Measurements from ENCODE around the gene OR2AG2. TPM values are rescaled to one million over a fixed set of nuclear protein-coding genes. Genes with fewer than 3 reads are reported as not detected.

The OR2AG2 gene
- total and polyA plus RNA-seq, 2 donors (not counting 1 experiment from before 2014, with no cell fraction given): 0.27 TPM; not detected in 1

DNA sequence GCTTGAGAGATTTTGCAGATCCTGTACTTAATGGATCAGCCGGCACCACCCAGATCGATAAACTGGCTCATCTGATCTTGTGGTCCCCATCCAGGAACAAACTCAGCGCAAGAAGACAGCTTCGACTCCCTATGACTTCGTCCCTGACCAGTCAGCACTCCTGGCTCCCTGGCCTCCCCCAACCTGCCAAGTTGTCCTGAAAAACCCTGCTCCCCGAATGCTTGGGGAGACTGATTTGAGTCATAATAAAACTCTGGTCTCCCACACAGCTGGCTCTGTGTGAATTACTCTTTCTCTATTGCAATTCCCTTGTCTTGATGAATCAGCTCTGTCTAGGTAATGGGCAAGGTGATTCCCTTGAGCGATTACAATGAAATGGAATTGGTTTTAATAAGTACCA, 29.5 kb downstream of the OR2AG2 start:
- ChIA-PET POLR2A (no interaction called here), CTCF (interaction anchor here (0.7 to 18.2 kb wide), 3 partner anchors 10 to 59 kb away, joined by 3 to 760 read pairs (median 3); partner anchors contain the start of gene MRPL17)
- Histone ChIP-seq H4K20me1 (ENCODE audit: control insufficient read depth, insufficient read depth, low read length, poor library complexity, severe bottlenecking) (peaks cover 36% of the 10 kb centered on the region), H3K4me2 (replicated peaks; ENCODE audit: low read depth, low read length, poor library complexity, severe bottlenecking) (peak overlapping the region; percentile 86), H3K36me3 (replicated peaks in 1 of 2; ENCODE audit: control extremely low read depth in 1 of 2, control insufficient read depth in 1 of 2, extremely low read depth in 1 of 2, insufficient read depth in 2 of 2, low read length in 1 of 2) (peaks cover 0 to 19% of the 10 kb centered on the region in 2 experiments), H3K9ac (ENCODE audit: low read length) (peak overlapping the region; percentile 23), H3K9me3 (ENCODE audit: control extremely low read depth in 1 of 3, control insufficient read depth in 2 of 3, insufficient read depth in 1 of 3, low read length in 2 of 3) (no peaks in the 10 kb centered on the region), H3K4me1 (ENCODE audit: control insufficient read depth in 2 of 2, insufficient read depth in 2 of 2, low read length in 2 of 2) (peaks cover 66 to 73% of the 10 kb centered on the region in 2 donors), H3K4me3 (ENCODE audit: control extremely low read depth in 1 of 5, extremely low read depth in 1 of 5, insufficient read depth in 1 of 5, low read depth in 2 of 5, low read length in 4 of 5) (peak overlapping the region in 2 of 5 experiments; percentile 2 to 47), H3K79me2 (ENCODE audit: control insufficient read depth, insufficient read depth, low read length) (peaks cover 93% of the 10 kb centered on the region), H3K27me3 (replicated peaks in 1 of 4; ENCODE audit: control extremely low read depth in 1 of 4, control insufficient read depth in 3 of 4, insufficient read depth in 4 of 4, low read length in 3 of 4) (no peaks in the 10 kb centered on the region), H2AFZ (ENCODE audit: insufficient read depth, low read depth, low read length, poor library complexity, severe bottlenecking) (no peak overlapping the region), H3K27ac (ENCODE audit: low read length in 2 of 2) (peak overlapping the region in 1 of 2 donors; percentile 95)
- DNase-seq: no peak
- peak overlapping the region; percentile 83 for H3K27ac Mint-ChIP-seq
- H3K27me3 Mint-ChIP-seq: no peaks in the 10 kb centered on the region
- WGBS (ENCODE audit: insufficient coverage): 98% methylated on average over 4 of the region's 7 CpGs
- intact Hi-C loops (cut with micrococcal nuclease): no loop called here
- H3K4me1 Mint-ChIP-seq: peaks cover 51% of the 10 kb centered on the region
- no peak for TF ChIP-seq EZH2 (IDR thresholded peaks at IDR 0.05; ENCODE audit: borderline replicate concordance, insufficient read depth, low read depth, low read length, poor library complexity, severe bottlenecking)
- TF ChIP-seq, protein P1, sequence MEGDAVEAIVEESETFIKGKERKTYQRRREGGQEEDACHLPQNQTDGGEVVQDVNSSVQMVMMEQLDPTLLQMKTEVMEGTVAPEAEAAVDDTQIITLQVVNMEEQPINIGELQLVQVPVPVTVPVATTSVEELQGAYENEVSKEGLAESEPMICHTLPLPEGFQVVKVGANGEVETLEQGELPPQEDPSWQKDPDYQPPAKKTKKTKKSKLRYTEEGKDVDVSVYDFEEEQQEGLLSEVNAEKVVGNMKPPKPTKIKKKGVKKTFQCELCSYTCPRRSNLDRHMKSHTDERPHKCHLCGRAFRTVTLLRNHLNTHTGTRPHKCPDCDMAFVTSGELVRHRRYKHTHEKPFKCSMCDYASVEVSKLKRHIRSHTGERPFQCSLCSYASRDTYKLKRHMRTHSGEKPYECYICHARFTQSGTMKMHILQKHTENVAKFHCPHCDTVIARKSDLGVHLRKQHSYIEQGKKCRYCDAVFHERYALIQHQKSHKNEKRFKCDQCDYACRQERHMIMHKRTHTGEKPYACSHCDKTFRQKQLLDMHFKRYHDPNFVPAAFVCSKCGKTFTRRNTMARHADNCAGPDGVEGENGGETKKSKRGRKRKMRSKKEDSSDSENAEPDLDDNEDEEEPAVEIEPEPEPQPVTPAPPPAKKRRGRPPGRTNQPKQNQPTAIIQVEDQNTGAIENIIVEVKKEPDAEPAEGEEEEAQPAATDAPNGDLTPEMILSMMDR (IDR thresholded peaks at IDR 0.05): no peak
- no peaks in the 10 kb centered on the region for H3K9me3 Mint-ChIP-seq (ENCODE audit: insufficient read depth)
- no peak overlapping the region for H3K4me3 Mint-ChIP-seq
- no peak for ATAC-seq (ENCODE audit: low read depth)

DNA sequence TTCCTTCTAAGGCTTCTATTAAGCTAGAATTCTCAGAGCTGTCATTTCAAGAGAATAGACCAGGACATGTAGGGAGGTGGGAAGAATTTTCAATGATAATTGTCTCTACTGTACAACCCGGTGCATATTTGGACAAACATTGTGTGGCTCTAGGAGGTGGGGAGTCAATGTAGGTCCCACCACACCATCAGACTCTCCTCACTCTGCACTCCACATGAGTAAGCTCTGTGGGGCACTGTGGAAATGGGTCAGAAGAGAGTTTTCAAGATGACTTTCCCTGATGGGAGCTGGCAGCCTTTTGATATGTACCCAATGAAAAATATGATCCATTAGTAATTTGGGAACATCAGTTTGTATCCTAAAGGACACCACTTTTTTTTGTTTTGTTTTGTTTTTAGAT, 33.2 kb downstream of the OR2AG2 start:
- Mint-ChIP-seq H3K4me3 (no peak overlapping the region), H3K9me3 (ENCODE audit: insufficient read depth) (no peaks in the 10 kb centered on the region), H3K4me1 (peaks cover 81% of the 10 kb centered on the region), H3K27ac (peak overlapping the region; percentile 39), H3K27me3 (no peaks in the 10 kb centered on the region)
- H3K4me3 ChIP-seq (ENCODE audit: control extremely low read depth in 1 of 5, extremely low read depth in 1 of 5, insufficient read depth in 1 of 5, low read depth in 2 of 5, low read length in 4 of 5): no peak overlapping the region
- no peak overlapping the region for H3K4me2 ChIP-seq (replicated peaks; ENCODE audit: low read depth, low read length, poor library complexity, severe bottlenecking)
- no peaks in the 10 kb centered on the region for H3K9me3 ChIP-seq (ENCODE audit: control extremely low read depth in 1 of 3, control insufficient read depth in 2 of 3, insufficient read depth in 1 of 3, low read length in 2 of 3)
- peaks cover 54 to 63% of the 10 kb centered on the region in 2 donors for H3K4me1 ChIP-seq (ENCODE audit: control insufficient read depth in 2 of 2, insufficient read depth in 2 of 2, low read length in 2 of 2)
- no peaks in the 10 kb centered on the region for H3K27me3 ChIP-seq (replicated peaks in 1 of 4; ENCODE audit: control extremely low read depth in 1 of 4, control insufficient read depth in 3 of 4, insufficient read depth in 4 of 4, low read length in 3 of 4)
- H3K36me3 ChIP-seq (replicated peaks in 1 of 2; ENCODE audit: control extremely low read depth in 1 of 2, control insufficient read depth in 1 of 2, extremely low read depth in 1 of 2, insufficient read depth in 2 of 2, low read length in 1 of 2): peaks cover 0 to 42% of the 10 kb centered on the region in 2 experiments
- POLR2A ChIA-PET: interaction anchor here (1.4 kb wide), 1 partner anchor 17 kb away, joined by 3 read pairs; no protein-coding TSS in a partner anchor
- peak overlapping the region in 1 of 2 donors; percentile 68 for H3K27ac ChIP-seq (ENCODE audit: low read length in 2 of 2)
- no CpG with 5 or more reads among the region's 1 CpG for WGBS (ENCODE audit: insufficient coverage)
- H3K79me2 ChIP-seq (ENCODE audit: control insufficient read depth, insufficient read depth, low read length): peaks cover 94% of the 10 kb centered on the region
- H3K9ac ChIP-seq (ENCODE audit: low read length): no peak overlapping the region
- DNase-seq: no peak
- TF ChIP-seq, protein P1 (IDR thresholded peaks at IDR 0.05): no peak
- TF ChIP-seq EZH2 (IDR thresholded peaks at IDR 0.05; ENCODE audit: borderline replicate concordance, insufficient read depth, low read depth, low read length, poor library complexity, severe bottlenecking): no peak
- no peak overlapping the region for H2AFZ ChIP-seq (ENCODE audit: insufficient read depth, low read depth, low read length, poor library complexity, severe bottlenecking)
- CTCF ChIA-PET: interaction anchor here (0.5 to 18.2 kb wide), 19 partner anchors 11 to 957 kb away, joined by 3 to 760 read pairs (median 5); partner anchors contain the start of genes ILK and RRP8
- H4K20me1 ChIP-seq (ENCODE audit: control insufficient read depth, insufficient read depth, low read length, poor library complexity, severe bottlenecking): peaks cover 66% of the 10 kb centered on the region
- no peak for ATAC-seq (ENCODE audit: low read depth)
- intact Hi-C loops (cut with micrococcal nuclease): loop anchor here (1.0 kb wide), 1 partner anchor 19 kb away; no protein-coding TSS in a partner anchor
